NCI-H2081 treated with DMSO at 0.1 percent for 48 hours (cell line): ENCODE measurements around the gene BPHL.
"Not testable (repeated sequence)": the region's sequence is repeated elsewhere in the genome, so short reads cannot be mapped to it uniquely, and the experiment has no call there.

Source experiments
- DNase-seq: peaks from one replicate; lab custom pipeline; 2025; lab: John Stamatoyannopoulos, UW

Gene BPHL

DNA sequence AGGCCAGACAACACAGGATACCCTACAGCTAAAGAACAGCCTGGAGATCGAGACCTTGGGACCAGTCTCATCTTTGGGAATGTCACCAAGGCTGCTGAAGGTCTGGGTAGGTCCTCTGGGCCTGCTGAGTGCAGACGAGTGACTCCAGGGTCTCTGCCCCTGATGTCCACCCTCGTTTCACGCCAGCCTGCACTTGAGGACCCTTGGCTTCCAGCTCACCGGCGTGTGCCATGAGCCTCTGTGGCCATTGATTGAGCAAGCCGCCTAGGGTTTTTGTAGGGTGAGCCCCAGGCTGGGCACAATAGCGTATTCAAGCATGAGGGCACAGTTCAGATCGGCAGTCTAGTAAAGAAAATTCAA lies 4.3 kb downstream of the BPHL start:
- no peak for DNase-seq

DNA sequence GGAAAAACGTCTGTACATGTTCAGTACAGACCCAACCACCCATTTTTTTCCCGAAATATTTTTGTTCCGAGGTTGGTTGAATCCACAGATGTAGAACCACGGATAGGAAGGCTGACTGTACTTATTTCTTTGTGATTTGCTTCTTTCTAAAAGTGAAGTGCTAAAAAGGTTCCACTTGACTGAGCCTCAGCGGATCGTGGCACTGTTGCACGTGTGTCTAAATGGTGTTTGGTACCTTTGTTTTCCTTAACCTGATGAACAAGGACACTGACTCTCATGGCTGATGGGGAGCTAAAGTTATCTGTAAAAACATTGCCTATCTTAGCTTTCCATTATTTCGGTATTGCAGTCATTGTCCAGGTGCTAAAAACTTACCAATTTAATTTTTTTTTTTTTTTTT lies 6.2 kb downstream of the BPHL start:
- no peak for DNase-seq

DNA sequence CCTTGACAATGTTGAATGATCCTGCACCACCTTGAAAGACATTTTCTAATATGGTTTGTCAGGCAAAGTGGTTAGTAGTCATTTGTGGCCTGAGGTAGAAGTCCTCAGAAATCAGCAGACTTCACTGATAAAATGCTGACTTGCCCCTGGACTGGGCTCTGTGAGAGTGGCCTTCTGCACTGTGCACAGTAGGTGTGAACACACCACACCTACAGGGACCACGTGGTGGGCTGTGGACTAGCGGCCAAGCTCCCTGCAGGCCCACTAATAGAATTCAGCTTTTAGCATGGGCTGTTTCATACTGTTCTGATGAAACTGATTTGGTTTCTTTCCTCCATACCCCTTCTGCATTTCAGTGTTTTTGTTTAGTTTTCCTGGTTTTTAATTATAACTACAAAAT lies 7.3 kb downstream of the BPHL start:
- DNase-seq = no peak

DNA sequence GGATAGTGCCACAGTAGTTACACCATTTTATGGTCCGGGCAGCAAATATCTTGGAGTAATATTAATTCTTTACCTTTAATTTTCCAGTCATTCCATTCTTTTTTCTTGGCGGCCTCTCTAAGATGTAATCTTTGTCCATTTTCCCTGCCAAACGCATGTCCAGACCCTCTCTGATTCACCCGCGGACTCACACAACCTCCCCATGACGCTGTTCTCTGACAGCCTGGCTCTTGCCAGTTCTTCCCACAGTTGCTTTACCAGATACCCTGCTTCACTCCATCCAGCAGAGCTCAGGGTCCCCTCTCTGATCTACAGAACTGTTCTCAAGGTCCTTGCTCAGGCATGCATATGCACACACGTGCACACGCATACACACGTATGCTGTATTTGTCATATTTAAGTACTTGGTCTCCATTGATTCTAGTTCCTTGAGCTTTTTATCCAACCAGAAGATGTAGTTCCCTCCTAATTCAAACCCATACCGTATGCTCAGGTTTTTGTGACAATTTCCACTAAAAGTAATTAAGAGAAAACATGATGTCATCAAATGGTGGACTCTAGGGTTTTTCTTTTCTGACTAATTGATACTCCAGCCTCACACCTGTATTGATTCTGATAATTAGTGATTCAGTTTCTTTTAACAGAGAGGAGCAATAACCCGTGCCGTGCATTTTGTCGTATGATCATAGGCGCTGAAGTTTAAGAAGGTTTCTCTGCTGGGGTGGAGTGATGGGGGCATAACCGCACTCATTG lies 10.0 kb downstream of the BPHL start:
- no peak for DNase-seq

DNA sequence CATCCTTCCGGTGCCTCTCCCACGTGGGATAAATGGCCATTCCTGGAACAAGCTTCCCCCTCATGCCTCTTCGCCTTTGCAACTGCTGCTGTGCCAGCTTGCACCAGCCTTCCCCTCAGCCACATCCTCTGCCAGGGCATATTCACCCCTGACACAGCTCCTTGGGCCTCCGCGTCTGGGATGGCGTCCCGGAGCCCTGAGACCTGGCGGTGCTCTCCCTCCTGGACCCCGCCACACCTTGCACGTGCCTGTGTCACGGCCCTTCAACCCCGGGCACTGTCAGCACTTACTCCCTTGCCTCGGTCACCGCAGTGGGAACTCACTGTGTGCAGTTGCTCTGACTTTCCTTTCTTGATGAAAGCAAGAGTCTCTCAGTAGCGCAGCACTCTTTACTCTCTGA lies 13.2 kb downstream of the BPHL start:
- DNase-seq = no peak

DNA sequence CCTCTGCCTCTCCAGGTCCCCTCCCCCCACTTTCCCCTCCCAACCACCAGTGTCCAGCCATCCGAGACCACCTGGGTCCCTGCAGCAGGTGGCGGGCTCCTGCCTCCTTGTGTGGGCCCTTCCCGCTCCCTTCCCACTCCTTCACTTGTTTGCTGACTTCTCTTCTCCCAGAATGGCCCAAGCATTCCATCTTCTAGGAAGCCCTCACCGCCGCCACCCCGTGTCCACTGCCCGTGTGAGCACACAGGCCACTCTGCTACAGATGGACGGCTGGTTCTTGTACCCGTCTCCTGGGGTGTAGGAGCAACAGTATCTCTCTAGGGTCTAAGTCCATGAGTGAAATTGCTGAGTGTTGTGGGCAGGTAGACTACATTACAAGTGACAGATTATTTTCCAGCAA lies 15.0 kb downstream of the BPHL start:
- DNase-seq = no peak

DNA sequence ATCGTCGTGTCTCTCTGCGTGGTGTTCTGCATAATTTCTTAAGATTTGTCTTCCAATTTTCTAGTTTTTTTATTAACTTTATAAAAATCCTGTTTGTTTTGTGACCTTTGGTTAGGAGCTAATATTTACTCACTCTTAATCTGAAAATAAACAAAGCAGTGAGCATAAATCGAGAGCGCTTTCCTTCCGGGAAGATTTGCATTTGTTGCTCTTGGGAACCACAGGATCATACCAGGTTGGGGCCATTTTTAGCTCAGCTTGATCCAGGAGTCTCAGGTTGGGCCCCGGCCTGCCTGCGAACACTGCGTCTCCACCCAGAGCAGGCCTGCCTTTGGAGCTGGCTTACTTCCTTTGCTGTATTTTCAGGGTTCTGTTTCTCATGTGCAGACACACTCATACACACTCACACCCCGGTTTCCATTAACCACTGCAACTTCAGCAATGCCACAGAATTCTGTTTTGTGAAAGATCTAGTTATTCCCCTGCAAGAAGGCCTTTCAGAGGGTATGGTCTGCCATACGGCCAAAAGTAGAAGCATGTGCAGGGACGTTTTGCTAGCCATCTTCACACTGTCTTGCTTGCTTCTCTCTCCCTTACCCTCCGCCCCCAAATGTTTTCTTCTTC lies 17.3 kb downstream of the BPHL start:
- no peak for DNase-seq

DNA sequence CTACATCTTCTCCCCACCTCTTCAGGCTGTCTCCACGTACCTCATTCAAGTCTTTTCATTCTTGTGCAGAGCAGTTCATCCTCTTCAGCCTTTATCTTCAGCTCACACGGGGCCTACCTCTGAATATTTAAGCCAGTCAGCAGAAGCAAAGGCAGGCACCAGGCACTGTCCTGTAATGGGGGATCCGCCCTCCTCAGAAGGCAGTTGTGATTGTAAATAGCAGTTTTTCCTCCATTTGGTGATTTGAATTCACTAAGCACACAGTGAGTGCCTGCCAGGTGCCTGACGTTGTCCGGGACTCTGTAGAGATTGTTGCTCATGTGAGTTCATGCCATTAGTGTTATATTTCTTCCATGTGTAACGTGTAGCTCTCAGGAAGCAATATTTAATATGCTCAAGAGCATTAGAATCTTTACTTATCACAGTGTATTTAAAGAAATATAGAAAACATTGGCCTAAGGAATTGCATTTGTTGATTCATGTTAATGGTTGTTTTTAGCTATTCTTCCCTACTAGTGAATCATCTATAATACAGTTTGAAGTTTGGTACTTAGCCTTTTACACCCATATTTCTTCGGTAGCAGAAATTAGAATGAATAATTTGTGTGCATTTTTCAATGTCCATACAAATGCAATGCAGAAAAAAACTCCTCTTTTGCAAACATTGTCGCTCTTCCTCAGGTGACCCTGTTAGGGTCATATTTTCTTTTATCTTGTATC lies 17.9 kb downstream of the BPHL start:
- DNase-seq = no peak

DNA sequence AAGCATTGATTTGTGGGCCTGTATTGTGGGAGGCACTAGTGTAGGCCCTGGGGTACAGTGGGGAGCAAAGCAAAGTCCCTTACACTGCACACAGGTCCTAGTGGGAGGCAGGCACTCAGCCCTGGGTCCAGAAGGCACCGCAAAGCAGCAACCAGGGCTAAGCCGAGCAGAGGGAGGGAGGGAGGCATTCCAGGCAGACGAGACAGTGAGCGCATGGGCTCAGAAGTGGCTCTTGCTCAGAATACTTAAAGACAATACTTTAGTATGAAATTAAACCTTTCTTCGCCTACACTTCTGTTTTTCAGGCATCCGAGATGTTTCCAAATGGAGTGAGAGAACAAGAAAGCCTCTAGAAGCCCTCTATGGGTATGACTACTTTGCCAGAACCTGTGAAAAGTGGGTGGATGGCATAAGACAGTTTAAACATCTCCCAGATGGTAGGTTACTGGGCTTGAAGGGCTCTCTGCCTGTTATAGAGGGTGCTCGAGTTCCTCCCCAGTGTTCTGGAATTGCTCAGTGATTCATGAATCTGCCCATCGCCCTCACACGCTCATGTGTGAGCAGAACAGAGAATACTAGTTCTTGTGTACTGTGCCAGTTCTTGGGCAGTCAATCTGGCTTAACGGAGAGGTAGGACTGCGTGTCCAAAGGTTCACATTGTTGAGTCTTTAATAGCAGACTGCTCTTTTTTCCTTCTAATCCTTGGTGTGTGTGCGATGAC lies 18.7 kb downstream of the BPHL start:
- no peak for DNase-seq

DNA sequence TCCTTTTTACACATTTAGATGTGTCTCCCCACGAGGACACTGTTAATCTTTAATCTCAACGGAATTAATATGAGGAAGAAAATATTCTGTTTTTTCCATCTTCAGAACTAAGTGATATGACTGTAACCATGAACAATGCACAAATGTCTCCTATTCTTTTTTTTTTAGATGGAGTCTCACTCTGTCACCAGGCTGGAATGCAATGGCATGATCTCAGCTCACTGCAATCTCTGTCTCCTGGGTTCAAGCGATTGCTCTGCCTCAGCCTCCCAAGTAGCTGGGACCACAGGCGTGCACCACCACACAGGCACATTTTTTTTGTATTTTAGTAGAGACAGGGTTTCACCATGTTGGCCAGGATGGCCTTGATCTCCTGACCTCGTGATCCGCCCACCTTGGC lies 19.4 kb downstream of the BPHL start:
- not testable (repeated sequence) for DNase-seq

DNA sequence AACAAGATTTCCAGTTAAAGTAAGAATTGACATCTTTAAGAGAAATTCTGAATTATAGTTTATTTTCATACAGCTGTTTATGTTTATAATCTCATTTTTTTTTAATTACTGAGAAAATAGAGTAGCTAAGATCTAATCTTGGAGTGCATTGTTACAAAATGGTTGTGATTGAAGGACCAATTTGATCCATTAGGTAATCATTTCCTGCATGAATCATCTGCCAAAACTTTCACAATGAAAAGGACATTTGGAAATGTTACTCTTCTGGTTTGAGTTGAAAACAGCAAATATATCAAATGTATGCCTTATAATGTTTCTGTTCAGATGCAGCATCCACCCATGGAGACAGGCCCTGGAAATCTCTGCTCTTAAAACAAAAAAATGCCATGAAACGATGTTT lies 19.8 kb downstream of the BPHL start:
- no peak for DNase-seq

DNA sequence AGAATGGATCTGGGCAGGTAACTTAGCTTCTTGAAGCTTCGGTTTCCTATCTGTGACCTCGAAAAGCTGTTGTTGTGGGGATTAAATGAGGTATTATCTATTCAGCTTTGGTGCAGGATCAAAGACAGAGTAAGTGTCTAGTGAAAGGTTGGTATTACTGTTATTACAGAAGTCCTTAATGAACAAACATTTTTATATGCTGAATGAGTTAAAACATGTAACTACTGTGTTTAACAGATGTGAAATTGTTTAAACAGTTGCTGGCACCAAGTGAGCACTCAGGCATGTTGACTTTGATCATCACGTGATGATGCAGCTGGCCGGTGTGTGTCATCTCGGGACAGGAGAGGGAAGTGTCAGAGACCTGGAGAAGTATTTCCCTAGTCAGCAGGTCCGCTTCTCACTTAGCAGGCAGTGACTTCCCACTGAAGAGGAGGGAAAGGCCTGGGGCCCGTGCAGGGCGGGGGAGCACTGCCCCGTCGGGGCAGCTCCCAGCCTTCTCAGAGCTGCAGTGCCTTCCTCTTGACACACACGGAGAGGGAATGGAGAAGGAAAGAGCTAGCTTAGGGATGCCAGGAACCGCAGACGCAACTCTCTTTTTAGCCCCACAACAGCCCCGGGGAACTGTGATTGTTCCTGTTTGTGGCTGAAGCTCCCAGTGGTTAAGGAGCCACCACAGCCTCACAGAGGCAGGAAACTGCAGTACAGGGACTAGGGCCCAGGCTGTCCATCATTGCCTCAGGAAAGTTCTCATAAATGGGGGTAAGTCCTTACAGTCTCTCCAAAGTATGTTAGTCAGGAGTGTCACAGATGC lies 20.8 kb downstream of the BPHL start:
- peak; percentile 73 for DNase-seq

DNA sequence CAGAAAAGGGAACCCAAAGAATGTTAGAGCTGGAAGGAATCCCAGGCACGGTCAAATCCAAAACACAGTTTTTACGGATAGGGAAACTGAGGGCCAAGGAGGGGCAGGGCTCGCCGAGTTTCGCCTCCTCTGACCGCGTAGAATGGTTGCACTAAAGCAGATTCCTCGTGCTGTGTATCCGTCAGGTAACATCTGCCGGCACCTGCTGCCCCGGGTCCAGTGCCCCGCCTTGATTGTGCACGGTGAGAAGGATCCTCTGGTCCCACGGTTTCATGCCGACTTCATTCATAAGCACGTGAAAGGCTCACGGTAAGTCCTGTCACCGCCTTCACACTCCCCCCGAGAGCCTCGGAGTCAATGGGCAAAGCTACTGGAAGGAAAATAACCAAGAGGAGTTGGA lies 21.7 kb downstream of the BPHL start:
- DNase-seq = no peak

DNA sequence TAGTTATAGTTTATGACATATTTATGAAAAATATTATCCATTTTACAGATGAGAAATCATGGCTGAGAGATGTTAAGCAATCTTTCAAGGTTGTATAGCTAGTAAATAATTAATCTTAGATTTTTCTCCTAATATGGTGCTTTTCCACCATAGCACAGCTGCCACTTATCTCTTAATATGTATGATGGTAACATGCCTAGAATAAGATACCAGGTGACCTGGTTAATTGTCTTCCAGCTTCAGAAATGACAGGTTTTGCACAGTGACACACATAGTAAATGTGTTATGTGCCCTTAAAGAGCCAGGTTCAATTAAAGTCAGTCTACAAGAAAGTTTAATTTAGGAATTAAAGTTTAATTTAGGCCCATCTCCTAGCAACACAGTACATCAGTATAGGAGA lies 24.0 kb downstream of the BPHL start:
- no peak for DNase-seq

DNA sequence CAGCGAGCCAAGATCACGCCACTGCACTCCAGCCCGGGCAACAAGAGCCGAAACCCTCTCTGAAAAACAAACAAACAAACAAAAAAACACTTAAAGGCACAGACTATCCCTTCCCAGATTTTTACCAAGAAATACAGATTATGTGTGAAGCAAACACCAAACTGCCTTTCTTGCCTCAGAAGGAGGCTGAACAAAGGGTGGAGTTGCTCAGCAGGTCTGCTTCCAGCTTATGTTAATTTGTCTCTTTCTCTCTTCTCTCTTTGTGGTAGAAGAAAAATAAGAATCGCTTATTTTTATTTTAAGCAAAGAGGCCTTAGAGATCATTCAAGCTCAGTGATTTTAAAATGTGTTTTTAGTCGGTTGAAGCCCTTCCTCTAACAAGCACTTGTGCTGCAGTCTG lies 24.6 kb downstream of the BPHL start:
- DNase-seq = no peak

DNA sequence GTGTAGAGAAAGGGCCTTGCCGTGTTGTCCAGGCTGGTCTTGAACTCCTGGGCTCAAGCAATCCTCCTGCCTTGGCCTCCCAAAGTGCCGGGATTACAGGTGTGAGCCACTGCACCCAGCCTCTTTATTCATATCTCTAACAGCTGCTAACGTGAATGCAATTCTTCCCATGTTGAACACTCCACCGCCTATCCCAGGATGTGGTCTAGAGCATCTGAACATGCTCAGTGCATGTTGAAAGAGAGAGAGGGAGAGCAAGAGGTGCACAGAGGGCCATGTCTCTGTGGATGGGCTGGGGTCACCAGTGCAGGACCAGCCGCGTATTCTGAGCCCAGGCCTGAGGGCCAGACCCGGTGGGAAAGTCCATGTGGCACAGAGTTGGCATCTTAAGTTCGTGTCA lies 26.1 kb downstream of the BPHL start:
- no peak for DNase-seq

DNA sequence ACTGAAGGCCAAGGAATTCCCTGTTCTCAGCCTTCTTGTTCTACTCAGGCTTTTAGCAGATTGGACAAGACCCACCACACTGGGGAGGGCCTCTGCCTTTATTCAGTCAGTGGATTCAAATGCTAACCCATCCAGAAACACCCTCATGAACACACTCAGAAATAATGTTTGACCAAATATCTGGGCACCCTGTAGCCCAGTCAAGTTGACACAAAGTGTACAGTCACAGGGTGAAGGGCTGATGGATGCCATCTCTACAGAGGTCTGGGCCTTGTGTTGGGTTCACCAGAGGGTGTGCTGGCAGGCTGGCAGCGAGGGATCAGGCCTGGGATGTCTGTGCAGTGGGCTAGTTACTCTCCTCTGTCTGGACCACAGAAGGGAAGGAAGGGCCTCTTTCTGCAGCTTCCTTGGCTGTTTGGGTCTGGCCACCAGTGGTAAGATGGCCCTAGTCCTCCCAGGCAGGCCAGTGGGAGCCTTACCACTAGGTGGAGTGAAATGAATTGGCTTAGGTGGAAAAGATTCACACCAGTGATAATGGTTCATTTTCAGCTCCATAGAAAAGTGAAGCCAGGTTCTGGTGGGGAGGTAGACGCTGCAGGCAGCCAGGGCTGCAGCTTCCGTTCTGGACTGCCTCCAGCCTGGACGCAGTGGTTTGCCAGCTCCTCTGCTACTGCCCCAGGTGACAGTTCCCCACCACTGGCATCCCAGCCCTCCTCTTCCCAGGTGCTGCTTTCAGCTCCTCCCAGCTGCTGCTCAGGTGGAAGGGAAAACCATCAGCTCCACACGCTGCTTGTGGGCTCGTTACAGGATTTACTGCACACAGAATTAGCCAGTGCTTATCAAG lies 29.6 kb downstream of the BPHL start:
- DNase-seq = peak; percentile 47

DNA sequence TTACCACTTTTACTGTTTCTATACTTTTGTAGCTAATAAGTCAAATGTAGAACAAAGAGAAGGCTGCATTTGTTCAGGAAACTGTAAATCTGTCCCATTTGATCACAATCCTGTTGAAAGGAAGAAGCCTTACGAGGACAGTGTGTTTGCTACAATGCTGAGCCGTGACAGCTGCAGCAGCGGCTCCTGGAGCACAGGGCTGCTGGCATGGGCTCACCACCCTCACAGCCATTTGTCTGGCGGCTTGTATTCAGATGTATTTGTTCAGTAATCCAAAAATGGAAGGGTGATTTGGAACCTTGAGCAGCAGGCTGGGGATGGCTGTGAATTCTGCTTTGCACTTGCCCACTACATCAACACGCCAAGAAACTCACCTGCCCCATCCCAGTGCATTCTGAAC lies 33.2 kb downstream of the BPHL start:
- DNase-seq = no peak

DNA sequence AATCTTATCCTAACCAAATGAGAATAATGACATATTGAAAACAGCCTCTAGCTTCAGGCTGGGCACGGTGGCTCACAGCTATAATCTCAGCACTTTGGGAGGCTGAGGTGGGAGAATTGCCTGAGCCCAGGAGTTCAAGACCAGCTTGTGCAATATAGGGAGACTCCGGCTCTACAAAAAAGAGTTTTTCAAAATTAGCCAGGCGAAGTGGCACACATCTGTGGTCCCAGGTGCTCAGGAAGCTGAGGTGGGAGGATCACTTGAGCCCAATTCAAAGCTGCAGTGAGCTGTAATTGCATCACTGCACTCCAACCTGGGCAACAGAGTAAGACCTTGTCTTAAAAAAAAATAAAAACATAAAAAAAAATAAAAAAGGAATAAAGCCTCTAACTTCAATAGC lies 34.2 kb downstream of the BPHL start:
- no peak for DNase-seq

DNA sequence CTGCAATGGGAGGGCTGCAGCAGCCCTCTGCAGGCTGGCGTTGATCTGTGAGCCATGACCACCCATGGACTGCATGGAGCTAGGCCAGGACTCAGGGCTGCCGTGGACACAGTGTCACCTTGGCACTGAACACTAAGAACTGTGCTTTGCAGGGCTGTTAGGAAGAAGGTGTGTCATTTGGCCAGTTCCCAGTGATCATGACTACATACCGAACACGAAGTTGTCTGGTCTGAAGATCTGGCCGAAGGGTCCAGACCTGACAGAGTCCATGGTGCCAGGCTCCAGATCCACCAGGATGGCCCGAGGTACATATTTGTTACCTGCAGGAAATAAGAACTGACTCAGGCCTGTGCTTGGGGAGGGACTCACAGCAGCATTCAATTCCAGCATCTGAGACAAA lies 36.9 kb downstream of the BPHL start:
- DNase-seq = not testable (repeated sequence)
